ENCODE data around the gene DOCK4.

The DOCK4 gene

DNA sequence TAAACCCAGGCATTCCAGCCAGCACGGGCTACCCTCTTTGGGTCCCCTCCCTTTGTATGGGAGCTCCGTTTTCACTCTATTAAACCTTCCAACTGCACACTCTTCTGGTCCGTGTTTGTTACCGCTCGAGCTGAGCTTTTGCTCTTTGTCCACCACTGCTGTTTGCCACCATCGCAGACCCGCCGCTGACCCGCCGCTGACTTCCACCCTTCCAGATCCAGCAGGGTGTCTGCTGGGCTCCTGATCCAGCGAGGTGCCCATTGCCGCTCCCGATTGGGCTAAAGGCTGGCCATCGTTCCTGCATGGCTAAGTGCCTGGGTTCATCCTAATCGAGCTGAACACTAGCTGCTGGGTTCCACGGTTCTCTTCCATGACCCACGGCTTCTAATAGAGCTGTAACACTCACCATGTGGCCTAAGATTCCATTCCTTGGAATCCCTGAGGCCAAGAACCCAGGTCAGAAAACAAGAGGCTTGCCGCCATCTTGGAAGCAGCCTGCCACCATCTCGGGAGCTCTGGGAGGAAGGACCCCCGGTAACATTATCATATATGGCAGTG lies 14.8 kb upstream of the DOCK4 start:
- no peak for DNase-seq

DNA sequence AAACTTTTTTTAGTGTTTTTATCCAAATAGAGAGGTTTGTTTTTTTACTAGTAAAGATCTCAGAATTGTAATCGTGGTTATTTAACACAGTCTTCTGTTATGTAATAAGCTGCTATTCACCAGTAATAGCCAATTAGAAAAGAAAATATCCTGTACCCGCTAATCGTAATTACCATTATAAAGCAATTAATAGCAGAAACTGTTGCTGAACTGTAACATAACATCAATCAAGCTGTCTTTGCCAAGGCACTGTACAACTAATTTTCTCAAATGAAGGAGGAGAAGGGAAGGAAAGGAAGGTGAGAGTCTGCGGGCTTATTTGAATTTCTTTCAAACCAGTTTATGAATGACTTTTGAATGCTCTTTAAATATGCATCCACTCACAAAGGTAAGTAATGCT lies 9.6 kb upstream of the DOCK4 start:
- no peak for DNase-seq

- no peak for DNase-seq
Measured at GRCh38 chr7:112214883-112215282, 8.7 kb upstream of the DOCK4 start.

DNA sequence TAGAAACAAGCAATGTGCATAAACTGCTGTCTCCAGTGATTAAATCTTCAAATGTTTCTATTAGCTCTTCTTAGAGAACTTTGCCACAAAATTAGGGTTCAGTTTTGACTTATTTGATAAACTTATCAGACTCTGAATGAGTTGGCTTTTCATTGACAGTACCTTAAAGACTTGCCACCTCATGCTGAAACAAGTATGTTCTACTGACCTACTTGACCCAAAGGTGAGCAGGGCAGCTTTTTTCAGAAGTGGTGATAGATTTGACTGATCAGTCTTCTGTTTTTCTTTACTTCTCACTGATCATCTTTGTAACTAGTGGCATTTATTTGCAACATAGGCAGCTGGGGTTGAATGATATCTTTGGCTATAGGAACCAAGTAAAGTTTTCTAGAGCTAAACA lies 8.1 kb upstream of the DOCK4 start:
- no peak for DNase-seq

DNA sequence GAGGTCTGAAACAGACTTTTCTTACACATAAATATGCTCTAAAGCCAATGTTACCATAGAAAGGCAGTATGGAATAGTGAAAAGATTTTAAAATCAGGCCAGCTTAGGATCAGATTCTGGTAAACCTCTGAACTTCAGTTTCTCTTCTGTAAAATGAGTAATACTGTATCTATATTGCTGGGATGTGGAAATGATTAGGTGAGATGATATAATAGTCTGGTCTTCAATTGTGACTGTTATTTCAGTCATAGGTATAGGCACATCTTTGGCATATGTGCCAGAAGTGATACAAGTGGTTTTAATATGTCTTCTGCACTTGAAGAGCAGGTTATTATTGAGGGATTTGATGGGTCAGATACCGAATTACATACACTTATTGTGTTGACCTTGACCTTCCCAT lies 7.5 kb upstream of the DOCK4 start:
- no peak for DNase-seq

- DNase-seq: no peak
Measured at GRCh38 chr7:112212571-112212970, 6.4 kb upstream of the DOCK4 start.

DNA sequence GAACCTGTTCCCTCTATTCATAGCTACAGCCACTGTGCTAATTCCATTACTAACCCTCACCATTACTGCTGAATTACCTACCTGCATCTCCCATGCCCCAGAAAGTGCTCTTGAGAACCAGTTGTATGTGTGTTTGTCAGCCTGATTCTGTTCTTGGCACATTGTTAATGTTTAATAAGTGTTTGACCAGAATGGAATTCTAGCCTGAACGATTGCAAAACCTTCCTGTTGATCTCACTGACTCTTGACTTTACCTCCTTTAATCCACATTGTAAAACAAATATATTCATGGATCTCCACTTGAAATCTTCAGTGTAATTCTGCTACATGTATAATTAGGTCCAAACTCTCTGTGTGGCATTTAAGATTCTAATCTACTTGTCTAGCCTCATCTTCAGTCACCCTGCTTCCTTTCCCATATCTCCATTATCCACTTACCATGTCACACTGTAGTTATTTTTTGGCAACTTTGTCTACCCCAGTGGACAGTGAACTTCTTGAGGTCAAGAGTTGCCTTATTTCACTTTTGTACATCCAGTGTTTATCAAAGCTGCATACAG lies 5.2 kb upstream of the DOCK4 start:
- no peak for DNase-seq

- DNase-seq: no peak
Measured at GRCh38 chr7:112207765-112208164, 1.6 kb upstream of the DOCK4 start.

GRCh38 chr7:112206991-112207592 lies 893 bp upstream of the DOCK4 start:
- no peak for DNase-seq

GRCh38 chr7:112205343-112206237 lies 609 bp downstream of the DOCK4 start:
- peak; percentile 9 for DNase-seq

DNA sequence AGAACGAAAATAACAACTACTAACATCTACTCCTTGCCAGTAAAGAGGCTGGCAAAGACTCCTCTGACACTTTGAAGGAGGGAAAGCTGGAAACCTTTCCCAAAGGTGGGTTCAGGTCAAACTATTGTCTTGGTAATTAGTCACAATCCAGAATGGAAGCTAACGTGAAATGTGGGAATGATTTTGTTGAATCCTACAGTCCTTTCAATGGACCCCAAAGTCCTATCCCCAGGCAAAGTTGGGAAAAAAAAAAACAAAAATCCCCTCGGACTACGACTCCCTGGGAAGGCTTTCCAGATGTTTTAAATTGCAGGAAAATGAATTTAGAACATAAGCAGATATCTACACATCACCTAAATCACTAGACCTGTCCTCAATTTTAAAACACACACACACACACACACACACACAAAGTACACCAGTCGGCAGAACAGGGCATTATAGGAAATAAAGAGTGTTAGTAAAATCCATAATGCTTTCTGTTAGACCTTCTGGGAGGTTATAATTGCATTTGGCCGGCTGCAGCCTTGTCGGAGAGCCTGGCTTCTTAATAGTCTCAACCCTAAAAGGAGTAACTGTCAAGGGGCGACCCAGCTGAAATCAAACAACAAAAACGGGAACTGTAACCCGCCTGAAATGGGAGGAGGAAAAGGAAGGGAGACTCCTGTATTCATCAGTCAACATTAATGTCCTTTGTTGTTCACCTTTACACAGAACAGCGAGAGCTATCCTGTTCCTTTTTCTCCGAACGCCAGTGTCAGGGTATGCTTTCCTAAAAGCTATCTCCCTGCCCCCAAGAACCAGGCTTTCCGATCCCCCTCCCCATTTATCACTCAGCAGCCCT lies 1.5 kb downstream of the DOCK4 start:
- DNase-seq: peak; percentile 49

- DNase-seq: no peak
Measured at GRCh38 chr7:112203365-112203739, 2.8 kb downstream of the DOCK4 start.

GRCh38 chr7:112202816-112203215 lies 3.4 kb downstream of the DOCK4 start:
- peak; percentile 22 for DNase-seq

- DNase-seq: no peak
Measured at GRCh38 chr7:112201839-112202238, 4.4 kb downstream of the DOCK4 start.

DNA sequence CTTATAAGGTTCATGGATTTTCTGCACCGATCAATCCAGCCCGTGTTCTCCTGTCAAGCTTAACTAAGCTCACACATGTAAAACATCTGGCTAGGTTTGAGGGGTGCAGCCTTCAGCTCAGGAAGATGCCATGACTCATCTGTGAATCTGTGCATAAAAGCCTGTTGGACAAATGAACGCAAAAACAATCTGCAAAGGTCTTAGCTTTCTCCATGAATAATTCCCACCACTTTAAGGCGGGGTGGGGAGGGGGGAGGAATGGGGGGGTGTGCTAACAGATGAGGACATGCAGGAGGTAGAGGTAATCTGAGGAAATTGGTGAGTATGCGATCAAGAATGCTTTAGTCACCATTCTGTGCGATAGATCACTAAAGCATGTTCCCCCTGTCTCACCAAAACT lies 4.8 kb downstream of the DOCK4 start:
- DNase-seq: no peak

DNA sequence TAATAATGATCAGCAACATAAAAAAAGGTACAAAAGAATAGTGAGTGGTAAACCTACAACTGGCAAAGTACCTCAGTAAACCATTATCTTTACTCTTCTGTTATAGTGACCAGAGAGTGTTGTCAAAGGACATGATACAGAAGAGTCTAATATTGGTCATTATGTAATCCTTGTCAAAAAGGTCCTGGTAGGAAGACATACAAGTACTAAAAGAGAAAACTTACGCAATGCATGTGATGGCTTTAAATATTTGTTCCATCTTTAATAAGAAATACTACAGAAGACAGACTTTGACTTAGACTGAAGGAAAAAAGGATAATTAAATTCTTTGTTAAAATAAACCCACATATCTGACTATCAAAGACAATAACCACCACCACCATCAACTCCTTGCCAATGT lies 6.5 kb downstream of the DOCK4 start:
- DNase-seq: no peak

DNA sequence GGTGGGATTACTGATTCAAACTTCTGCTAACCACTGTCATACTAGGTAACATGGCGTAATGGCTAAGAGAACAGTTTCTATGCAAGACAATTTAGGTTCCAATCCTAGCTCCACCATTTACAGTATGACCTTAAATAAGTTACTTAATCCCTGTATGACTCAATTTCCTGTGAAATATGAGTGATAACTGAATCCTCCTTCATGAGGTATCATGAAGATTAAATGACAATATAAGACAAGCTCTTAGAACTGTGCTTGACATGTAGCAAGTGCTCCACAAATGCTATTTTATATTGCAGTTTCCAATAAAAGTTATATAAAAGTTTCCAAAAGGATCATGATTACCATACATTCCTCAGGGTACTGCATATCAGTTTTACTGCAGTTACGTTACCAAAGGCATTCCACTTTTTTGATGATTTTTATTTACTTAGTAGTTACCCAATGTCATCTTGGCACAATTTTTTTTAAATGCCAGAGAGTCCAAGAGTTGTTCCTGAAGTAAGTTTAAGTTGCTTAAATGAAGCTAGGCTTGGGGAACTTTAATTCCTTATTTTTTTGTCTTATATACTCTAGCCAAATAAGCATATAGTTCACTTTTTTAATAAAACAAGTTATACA lies 7.1 kb downstream of the DOCK4 start:
- DNase-seq: peak; percentile 37

GRCh38 chr7:112197322-112197721 lies 8.9 kb downstream of the DOCK4 start:
- no peak for DNase-seq

DNA sequence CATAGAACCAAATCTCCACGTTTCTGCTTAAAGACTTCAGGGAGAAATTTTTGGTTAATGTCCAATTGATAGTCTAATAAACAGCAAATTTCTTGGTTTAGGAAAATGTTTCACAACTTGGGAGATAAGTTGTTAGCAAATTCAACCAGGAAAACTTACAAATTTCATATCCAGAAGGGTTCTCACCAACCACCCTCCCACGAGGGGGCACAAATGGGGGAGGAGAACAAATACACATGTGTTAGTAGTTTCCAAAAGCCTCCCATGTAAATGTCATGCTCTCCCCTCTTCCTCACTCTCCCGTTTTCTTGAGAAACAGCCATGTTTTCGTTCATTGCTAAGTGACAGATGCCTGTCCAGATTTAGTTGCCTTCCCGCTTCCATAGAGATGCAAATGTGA lies 10.5 kb downstream of the DOCK4 start:
- no peak for DNase-seq

- DNase-seq: no peak
Measured at GRCh38 chr7:112193915-112194502, 12.2 kb downstream of the DOCK4 start.

GRCh38 chr7:112192236-112193154 lies 13.7 kb downstream of the DOCK4 start:
- DNase-seq: no peak

All from MV-4-11 (cell line).